Measurements from ENCODE around the gene MRGPRF.

The MRGPRF gene, protein sequence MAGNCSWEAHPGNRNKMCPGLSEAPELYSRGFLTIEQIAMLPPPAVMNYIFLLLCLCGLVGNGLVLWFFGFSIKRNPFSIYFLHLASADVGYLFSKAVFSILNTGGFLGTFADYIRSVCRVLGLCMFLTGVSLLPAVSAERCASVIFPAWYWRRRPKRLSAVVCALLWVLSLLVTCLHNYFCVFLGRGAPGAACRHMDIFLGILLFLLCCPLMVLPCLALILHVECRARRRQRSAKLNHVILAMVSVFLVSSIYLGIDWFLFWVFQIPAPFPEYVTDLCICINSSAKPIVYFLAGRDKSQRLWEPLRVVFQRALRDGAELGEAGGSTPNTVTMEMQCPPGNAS

DNA sequence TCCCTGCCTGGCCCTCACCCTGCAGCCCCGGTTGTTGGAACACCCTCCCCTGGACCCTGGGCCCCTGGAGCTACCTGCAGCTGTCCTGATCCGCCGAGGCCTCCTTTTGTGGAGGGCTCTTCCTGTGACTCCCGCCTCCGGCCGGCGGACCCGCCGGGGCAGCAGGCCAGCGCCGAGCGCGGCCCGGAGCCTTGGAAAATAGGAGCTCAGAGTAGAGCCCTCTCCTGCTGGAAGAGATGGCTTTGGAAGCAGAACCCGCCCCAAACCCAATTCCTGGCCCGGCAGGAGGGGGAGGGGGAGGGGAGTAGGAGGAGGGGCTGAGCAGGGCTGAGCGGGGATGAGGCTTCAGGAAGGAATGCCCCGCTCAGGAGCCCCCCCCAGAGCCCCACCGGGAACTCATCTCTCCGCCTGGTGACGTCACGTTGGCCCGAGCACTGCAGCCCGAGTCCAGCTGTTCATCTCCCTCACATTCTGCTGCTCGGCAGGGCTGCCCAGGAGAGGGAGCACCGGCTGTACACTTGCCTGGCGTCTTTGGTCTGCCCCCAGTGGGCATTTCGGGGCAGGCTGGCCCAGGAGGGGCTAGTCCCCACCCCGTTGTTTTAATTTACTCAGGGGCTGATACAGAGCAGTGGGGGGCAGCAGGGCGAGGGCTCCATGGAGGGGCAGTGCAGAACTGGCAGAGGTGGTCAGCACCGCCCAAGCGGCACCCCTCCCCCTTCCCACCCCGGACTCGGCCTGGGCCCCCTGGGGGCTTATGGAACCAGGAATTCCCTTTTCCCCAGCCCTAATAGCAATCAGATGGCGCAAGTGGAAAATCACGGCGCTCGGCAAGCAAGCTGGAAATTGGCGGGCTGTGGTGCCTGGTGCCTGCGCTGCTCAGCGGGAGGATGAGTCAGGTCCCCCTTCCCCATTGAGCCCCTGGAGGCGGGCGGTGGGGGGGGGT is at the start of gene MRGPRF:
MRGPRF (minus strand) TSS at position 238 of the 943 bp plus-strand sequence. CDS start 3,345 bp downstream, outside the sequence.
- DNase-seq, result no peak

DNA sequence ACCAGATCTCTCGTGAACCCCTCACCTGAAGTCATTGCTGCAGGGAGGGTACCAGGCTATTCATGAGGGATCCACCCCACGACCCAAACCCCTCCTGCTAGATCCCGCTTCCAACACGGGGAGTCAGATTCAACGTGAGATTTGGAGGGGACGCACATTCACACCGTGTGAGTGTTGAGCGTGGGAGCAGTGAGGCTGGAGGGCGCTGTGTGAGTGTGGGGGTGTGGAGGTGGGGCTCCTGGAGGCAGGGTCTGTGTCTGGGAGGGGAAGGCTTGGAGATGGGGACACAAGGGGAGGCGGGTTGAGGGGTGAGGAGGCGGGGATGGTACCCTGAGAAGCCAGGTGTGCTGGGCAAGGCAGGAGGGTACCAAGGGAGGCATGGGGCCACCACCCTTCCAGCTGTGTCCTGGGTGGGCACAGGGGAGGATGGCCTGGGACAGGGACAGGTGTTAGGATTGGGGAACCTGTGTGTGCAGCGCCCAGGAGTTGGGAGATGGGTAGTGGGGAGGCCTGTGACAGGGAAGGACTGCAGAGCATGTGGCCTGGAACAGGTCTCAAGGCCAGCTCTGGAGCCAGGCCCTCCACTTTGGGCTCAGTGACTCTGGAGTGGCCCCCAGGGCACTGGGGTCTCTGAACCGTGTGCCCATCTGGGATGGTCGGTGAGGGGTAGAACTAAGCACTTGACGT is 49.3 kb upstream of the MRGPRF start:
- no peak for DNase-seq

DNA sequence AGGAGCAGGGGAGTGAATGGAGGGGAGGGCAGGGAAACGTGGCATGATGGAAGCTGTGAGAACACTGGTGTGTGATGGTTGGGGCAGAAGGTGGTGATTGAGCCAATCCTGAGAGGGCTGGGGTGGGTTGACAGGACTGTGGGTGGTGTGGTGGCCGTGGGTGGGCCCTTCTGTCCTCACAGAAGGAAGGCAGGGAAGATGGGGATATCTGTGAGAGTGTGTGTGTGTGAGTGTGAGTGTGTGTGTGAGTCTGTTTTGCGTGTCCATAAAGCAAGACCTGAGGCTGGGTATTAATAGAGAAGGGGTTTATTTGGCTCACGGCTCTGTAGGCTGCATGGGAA is 48.6 kb upstream of the MRGPRF start:
- DNase-seq, result no peak

DNA sequence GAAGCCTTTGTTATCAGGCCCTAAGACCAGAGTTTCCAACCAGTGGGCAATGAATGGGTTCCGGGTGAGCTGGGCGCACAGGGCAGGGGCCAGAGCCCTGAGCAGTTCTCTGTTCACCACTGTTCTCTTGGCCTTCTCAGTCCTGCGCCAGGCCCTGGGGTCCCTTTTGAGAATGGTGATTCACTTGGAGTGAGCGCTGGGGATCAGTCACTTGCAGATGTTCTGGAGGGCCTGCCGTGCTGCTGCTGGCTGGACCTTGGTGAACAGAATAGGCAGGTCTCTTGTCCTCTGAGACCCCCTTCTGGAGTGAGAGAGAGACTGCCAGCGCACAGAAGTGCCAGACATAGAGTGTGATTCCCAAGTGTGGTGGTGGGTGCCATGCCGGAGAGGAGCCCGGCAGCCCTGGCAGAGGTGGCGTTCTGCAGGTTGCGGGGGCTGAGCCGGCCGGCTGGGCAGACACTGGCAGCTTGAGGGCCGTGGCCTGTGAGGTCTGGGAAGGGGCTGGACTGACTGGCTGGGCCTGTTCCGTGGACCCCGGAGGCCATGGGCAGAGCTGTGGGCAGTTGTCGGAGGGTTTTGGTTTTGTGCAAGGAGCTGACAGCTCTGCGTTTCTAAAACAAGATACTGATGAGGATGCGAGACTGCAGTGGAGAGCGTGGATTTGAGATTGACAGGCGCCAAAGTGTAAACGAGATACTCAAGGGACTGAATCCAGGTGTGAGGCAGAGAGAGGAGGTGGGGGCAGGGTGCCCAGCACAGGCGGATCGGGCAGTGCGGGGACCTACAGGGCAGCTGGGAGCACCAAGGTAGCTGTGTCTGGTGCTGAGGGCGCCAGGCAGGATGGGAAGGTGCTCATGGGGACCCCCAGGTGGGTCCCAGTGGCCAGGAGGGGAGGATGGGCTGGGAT is 48.0 kb upstream of the MRGPRF start:
- DNase-seq, result no peak

DNA sequence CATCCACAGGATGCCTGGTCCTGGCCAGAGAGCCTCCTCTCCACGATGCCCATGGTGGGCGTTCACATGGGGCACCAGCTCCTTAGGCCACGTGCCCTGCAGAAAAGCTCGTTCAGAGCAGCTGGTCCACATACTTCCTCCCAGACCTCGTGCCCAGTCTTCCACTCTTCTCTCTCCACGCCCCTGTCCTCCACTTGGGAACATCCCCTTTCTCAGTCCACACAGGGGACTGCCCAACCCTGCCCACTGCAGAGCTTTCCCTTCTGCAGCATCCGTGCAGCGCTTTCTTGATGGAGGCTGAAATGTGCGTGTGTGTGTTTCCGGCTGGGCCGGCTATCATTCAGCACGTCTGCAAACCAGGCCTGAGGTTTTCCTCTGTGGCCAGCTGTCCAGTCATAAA is 46.9 kb upstream of the MRGPRF start:
- DNase-seq, result no peak

DNA sequence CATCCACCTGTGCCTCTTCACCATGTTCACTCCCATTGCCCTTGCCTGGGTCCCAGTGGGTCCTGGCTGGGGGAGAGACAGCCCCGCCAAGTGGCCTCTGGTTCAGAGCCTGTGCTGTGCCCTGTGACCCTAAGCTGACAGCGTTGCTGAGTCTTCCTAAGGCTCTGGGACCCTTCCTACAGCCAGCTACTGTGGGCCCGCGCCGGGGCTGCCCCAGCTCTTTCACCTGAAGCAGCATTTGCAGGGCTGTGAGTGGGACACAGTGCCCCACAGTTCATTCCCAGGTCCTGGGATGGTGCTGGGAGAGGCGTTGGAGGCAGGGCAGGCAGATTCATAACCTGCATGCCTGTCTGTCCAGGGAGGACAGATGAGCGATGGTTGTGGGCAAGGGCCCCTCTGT is 46.4 kb upstream of the MRGPRF start:
- DNase-seq, result no peak

DNA sequence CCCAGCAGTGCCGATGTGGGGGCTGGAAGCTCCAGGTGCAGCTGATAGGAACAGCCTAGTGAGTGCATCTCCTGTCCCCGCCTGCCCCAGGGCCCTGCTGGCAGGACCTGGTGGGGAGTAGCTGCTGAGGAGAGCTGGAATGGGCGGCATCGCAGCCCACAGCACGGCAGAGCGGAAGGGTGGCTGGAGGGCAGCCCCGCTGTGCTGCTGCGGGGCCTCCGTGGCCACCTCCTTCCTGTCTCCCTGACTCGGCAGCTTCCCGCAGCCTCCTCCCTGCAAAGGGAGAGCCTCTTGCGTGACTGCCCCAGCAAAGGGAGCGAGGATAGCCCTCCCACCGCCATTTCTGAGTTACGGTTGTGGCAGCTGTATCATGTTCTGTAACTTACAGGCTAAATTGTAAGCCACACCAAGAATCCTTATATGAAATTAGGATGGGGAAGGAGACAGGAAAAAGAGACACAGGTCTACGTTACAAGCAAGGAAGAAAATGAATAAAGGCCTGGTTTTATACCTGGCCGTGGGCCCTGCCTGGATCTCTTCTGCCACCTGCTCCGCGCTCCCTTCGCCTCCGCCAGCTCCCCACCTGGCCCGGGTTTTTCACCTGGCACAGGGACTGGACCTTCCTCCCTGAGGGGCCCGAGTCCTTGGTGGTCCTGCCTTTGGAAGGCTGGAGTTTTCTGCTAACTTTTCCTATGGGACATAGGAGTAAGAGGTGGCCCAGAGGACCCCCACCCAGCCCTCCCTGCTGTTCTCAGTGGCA is 45.6 kb upstream of the MRGPRF start:
- DNase-seq, result no peak

DNA sequence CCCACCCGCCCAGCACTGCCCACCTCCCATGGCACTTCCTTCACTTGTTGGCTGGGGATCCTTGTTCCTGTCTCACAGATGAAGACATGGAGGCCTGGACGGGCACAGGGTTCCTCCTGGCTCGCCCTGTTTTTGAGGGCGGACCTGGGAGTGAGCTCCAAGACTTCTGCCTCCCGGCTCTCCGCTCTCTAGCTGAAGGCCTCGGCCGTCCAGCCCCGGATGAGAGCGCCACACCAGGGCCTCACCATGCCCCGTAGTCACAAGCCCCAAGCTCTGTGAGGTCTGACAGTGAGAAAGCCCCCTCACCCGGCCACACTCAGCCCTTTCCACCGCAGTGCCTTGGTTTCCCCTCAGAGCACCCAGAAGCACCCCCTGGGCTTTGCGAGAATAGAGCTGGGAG is 44.8 kb upstream of the MRGPRF start:
- no peak for DNase-seq

DNA sequence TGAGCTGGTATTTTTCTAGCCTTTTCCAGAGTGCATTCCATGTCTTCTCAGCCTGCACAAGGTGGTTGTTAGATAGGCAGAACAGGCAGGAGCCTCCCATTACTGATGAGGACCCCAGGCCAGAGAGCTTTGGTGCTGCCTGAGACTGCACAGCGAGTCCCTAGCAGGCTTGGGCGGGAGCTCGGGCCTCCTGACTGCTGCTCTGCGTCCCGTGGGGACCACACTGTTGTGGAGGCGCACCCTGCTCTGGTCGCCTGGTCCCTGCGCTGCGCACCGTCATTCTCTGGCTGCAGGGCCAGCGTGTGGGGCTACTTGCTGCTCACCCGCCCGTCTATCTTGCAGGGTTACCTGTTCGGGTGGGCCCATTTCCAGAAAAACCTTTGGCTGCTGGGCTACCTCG is 44.2 kb upstream of the MRGPRF start:
- no peak for DNase-seq

DNA sequence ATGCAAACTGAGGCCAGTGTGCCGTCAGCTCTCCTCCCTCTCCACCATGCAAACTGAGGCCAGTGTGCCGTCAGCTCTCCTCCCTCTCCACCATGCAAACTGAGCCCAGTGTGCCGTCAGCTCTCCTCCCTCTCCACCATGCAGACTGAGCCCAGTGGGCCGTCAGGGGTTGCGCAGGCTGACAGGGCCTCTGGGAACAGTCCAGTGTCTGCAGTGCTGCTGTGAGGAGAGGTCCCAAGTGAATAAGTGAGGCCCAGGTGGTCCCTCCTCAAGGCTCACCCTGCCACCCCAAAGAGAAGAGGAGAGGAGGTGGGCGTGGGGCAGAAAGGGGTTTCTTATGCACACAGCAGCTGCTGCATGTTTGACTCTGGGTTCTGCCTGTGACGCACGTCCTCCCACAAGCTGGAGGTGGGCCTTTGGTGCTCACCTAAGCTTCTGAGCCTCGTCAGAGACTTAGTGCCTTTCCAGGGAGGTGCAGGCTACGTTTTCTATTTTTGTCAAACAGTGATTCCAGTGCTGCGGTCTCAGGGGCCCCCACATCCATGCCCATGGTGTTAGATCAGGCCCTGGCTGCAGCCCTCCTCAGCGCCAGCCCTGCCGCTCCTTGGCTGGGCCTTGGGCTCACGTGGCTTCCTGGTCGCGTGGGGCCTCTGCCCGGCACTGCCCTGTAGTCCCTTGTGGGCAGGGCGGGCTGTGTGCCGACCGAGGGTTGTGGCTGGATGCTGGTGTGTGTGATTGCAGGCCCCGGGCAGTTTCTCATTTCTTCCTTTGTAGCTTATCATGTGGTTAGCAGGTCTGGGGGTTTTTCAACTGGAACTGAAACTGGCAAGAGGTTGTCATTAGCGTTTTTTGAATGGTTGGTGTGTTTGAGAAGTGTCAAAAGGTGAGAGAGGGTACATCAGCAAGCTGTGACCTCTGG is 42.8 kb upstream of the MRGPRF start:
- DNase-seq, result no peak

DNA sequence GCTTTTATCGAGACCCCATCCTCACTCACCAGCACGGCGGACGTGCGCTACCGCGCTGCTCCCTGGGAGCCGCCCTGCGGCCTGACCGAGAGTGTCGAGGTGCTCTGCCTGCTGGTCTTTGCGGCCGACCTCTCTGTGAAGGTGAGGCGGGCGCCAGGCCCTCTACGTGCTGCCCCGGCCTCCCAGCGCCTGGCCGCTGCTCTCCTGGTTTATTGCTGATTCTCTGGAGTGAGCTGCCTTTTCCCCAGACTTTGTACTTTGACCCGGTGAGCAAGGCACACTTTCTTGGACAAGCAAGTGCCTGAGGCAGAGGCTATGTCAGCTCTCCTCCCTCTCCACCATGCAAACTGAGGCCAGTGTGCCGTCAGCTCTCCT is 42.2 kb upstream of the MRGPRF start:
- DNase-seq, result no peak

DNA sequence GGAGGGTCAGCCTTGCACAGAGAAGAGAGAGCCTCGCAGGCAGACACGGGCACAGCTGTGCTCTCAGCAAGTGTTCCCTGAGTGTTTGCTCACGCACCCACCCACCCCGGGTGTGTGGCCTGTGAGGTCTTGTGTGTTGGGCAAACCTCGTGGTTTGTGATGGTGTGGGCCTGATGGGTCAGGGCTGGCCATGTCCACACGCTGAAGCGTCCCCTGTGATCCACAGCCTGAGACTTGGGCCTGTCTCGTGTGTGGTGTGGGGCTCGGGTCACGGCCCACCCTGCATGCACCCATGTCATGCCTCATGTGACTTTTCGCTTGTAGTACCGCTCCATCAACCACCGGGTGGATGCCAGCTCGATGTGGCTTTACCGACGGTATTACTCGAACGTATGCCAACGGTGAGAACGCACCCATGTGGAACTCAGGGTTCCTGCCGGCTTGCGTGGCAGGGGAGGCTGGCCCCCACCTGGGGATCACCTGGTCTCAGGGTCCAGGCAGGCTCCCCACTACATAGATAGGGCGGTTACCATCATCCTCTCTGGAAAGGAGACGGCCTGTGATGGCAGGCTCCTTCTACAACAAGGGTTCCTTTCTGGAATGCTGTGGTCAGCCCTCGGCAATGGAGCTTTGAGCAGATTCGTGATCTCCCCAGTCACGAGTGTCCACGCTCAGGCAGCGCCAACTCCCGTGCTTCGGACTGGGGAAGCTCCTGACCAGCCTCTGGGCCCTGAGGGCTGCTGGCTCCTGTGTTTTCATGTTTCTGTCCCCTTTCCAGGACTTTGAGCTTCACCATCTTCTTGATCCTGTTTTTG is 41.6 kb upstream of the MRGPRF start:
- DNase-seq, result no peak

DNA sequence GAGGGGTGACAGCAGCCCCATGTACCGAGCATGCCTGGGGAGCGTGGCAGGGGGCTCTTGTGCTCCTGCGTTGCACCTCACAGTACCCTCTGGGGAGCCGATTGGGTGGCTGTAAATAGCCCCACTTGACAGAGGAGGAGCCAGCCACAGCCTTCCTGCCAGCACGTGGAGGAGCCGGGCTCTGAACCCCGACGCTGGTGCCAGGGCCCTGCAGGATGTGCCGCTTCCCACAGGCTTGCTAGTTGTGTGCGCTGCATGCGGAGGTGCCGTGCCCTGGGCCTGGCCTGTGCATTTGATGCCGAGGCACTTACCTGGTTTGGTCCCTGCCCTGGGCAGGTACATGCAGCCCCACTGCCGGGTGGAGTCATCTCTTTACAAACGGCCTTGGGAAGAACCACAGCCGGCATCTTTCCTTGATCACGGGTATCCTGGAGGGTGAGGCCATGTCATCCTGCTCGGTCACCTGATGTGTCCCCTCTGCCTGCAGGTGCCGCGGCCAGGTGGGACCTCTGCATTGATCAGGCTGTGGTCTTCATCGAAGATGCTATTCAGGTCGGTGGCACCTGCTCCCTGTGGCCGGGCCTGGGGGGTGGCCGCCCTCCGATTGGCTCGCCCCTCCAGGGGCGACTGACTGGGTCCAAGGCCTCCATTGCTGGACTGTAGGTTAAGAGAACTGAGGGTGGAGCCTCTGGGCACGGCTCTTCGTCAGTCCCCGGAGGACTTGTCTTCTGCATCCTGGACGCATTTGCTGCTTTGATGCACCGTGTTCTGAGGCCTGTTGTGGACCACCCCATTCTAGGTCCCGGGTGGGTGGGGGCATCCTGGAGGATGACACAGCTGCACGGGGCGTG is 40.7 kb upstream of the MRGPRF start:
- no peak for DNase-seq

DNA sequence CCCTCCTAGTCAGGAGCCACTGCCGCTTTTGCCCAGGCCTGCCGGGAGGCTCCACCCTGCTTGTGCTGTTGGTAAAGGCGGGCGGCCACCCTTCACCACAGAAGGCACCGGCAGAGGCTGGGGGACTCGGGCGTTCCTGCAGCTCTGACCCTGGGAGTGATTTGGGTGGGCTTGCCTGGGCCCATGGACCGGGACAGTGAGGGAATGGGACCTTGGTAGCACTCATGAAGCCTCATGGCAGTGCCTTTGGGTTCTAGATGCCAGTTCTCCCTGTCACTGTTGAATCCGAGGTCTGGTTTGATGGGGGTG is 40.1 kb upstream of the MRGPRF start:
- DNase-seq, result no peak

DNA sequence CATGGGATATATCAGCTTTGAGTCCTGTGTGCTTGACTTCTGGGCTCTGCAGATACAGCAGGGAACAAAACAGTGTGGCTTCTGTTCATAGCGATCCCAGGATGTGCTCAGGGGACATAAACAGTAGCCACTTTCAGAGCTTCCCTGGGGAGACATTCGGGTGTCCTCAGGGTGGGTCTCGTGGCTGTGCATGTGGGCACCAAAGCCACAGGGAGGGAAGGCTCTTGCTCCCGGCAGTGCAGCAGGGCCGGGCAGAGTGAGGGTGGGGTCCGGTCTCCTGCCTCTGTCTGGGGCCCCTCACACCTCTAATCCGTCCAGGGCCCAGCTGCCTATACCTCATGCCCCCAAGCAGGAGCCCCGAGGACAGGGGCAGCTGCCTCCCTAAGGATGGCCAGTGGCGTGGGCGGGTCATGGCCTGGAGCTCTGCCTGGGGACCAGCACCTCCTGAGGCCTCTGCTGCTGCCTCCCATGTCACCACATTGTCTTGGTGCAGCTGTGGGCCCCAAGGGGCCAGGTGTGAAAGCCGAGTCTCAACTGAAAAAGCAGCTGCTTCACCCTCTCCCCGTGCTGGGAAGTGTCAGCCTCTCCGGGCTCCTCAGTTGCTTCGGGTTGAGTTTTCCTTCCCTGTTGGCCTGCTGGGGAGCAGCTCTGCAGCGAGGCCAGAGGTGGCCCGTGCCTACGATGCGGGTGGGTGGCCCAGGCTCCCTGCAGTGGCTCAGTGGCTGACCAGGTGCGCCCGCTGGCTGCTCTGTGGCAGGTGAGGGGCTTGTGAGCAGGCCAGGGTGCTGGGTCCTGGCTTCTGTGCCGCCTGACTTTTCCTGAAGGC is 39.5 kb upstream of the MRGPRF start:
- DNase-seq, result no peak

DNA sequence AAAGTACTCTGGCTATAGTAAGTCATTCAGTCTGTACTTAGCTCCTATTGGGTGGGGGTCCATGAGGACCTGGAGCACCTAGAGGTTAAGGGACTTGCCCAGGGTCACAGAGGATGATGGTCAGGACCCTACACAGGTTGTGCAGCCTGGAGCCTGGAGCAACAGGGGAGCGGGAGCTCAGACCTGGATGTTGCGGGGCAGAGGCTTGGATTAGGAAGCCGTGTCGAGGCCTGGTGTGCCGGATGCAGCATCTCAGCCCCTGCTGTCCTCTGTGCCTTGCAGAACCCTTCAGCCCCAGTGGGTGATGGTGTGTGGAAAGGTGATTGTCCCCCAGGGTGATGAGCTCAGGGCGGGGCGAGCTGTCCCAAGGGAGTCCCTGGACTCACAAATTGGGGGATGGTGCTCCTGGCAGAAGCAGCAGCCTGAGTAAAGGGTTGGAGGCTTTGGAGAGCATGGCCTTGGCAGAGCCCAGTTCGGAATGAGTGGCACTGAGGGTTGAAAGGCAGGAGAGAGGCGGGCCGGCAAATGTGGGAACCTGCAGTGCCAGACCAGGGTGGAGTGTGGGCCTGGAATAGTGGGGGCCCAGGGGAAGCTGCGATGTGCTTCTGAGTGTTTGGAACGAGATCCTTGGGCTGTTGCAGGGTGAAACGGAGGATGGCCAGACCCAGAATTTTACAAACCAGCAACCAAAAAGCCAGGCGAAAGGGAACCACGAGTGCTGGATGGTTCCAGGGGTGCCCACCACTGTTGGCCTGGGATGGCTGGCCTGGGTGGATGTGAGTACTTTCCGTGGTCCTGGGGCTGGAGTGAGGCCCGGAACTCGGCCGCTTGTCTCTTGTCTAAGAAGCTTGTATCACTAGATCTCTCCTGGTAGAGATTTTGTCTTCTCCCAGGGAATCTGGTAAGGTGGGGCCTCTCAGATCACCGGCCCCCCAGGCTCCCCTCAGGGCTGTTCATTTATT is 38.6 kb upstream of the MRGPRF start:
- no peak for DNase-seq
